Neural crest cell (in vitro differentiated cells): Measurements from ENCODE around the gene GRB2. TPM values are rescaled to one million over a fixed set of nuclear protein-coding genes. Genes with fewer than 3 reads are reported as not detected.

Experiments used
- DNase-seq: peaks from one replicate; pipeline ENCODE4 v3.0.0; 2021; ENCODE audit warnings: low read depth, mixed read lengths, low spot score
- H3K27ac Mint-ChIP-seq: one replicate; pipeline ENCODE4 v1.8.0; 2021; ENCODE audit warnings: mild to moderate bottlenecking, mixed read lengths; ENCODE audit not compliant: unreplicated experiment
- H3K27me3 Mint-ChIP-seq: 2 replicates; pipeline ENCODE4 v1.8.0; 2021; ENCODE audit warnings: low read depth, mild to moderate bottlenecking, mixed read lengths
- H3K36me3 Mint-ChIP-seq: 2 replicates; pipeline ENCODE4 v1.8.0; 2021; ENCODE audit warnings: low read depth, mild to moderate bottlenecking, mixed read lengths
- H3K4me1 Mint-ChIP-seq: 2 replicates; pipeline ENCODE4 v1.8.0; 2021; ENCODE audit warnings: mixed read lengths
- H3K4me3 Mint-ChIP-seq: one replicate; pipeline ENCODE4 v1.8.0; 2021; ENCODE audit warnings: mild to moderate bottlenecking, mixed read lengths
- H3K9me3 Mint-ChIP-seq: 2 replicates; pipeline ENCODE4 v1.8.0; 2021; ENCODE audit warnings: mixed read lengths
- total RNA-seq: library from RNA; stranded (reverse); gene quantifications from 2 replicates; pipeline ENCODE4 v1.2.1, GENCODE V29; 2021
- TF ChIP-seq, protein P1 (sequence below): fragments of 200-600 bp; sonication (generic); conservative IDR thresholded peaks from 2 replicates; pipeline ENCODE4 v1.5.0; 2021; ENCODE audit warnings: antibody characterized with exemption, mild to moderate bottlenecking

GRB2 gene
- total RNA-seq, 1 donor from 2014 or later, result 79.4 TPM

- Mint-ChIP-seq H3K4me1 (peaks cover 26% of the 10 kb centered on the region), H3K9me3 (no peaks in the 10 kb centered on the region), H3K4me3 (peak overlapping the region; percentile 47), H3K27ac (peak overlapping the region; percentile 62), H3K27me3 (peaks cover 2% of the 10 kb centered on the region), H3K36me3 (no peaks in the 10 kb centered on the region)
- TF ChIP-seq, protein P1, sequence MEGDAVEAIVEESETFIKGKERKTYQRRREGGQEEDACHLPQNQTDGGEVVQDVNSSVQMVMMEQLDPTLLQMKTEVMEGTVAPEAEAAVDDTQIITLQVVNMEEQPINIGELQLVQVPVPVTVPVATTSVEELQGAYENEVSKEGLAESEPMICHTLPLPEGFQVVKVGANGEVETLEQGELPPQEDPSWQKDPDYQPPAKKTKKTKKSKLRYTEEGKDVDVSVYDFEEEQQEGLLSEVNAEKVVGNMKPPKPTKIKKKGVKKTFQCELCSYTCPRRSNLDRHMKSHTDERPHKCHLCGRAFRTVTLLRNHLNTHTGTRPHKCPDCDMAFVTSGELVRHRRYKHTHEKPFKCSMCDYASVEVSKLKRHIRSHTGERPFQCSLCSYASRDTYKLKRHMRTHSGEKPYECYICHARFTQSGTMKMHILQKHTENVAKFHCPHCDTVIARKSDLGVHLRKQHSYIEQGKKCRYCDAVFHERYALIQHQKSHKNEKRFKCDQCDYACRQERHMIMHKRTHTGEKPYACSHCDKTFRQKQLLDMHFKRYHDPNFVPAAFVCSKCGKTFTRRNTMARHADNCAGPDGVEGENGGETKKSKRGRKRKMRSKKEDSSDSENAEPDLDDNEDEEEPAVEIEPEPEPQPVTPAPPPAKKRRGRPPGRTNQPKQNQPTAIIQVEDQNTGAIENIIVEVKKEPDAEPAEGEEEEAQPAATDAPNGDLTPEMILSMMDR, result no peak
- DNase-seq, result no peak
Observed at GRCh38 chr17:75402026-75402425, 3.5 kb downstream of the GRB2 start.

DNA sequence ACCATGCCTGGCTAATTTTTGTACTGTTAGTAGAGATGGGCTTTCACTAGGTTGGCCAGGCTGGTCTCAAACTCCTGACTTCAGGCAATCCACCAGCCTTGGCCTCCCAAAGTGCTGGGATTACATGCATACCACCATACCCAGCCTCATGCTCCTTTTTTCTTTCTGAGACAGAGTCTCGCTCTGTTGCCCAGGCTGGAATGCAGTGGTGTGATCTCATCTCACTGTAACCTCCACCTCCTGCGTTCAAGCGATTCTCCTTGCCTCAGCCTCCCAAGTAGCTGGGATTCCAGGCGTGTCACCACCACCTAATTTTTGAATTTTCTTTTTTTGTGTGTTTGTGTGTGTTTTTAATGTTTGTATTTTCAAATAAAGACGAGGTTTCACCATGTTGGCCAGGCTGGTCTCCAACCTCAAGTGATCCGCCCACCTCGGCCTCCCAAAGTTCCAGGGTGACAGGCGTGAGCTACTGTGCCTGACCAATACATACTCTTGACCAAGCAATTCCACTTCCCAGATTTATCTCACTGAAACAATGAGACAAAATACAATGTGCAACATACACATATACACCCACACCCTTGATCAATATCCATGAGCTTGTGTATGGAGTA lies 5.0 kb downstream of the GRB2 start:
- DNase-seq, result no peak
- H3K36me3 Mint-ChIP-seq, result no peaks in the 10 kb centered on the region
- no peaks in the 10 kb centered on the region for H3K9me3 Mint-ChIP-seq
- H3K27me3 Mint-ChIP-seq, result no peaks in the 10 kb centered on the region
- H3K4me1 Mint-ChIP-seq, result peaks cover 16% of the 10 kb centered on the region
- TF ChIP-seq, protein P1, result no peak
- no peak overlapping the region for H3K27ac Mint-ChIP-seq
- peak overlapping the region; percentile 53 for H3K4me3 Mint-ChIP-seq

- Mint-ChIP-seq H3K4me3 (peak overlapping the region; percentile 51), H3K4me1 (peaks cover 28% of the 10 kb centered on the region), H3K27me3 (no peaks in the 10 kb centered on the region), H3K9me3 (no peaks in the 10 kb centered on the region), H3K27ac (no peak overlapping the region), H3K36me3 (no peaks in the 10 kb centered on the region)
- DNase-seq, result no peak
- TF ChIP-seq, protein P1, result no peak
Observed at GRCh38 chr17:75398279-75398678, 7.2 kb downstream of the GRB2 start.

DNA sequence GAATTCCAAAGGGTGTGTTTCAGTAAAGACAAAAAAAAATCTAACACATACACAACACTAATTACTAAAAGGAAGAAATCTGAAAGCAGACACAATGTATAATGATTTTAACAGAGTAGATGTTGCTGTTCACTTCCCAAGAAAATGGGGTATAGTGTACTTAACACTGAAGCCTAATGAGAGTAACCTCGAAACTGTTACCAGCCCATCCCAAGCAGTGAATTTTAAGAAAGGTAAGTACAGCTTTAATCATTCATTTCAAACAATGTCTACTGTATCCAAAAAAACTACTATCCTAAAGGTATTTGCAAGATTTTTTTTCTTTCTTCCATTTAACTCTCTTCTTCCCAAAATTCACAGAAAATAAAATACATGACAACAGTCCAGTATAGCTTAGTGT lies 8.3 kb downstream of the GRB2 start:
- no peaks in the 10 kb centered on the region for H3K9me3 Mint-ChIP-seq
- no peak for DNase-seq
- no peaks in the 10 kb centered on the region for H3K36me3 Mint-ChIP-seq
- no peak overlapping the region for H3K27ac Mint-ChIP-seq
- H3K4me3 Mint-ChIP-seq, result peak overlapping the region; percentile 27
- TF ChIP-seq, protein P1, result no peak
- no peaks in the 10 kb centered on the region for H3K27me3 Mint-ChIP-seq
- H3K4me1 Mint-ChIP-seq, result peaks cover 35% of the 10 kb centered on the region

DNA sequence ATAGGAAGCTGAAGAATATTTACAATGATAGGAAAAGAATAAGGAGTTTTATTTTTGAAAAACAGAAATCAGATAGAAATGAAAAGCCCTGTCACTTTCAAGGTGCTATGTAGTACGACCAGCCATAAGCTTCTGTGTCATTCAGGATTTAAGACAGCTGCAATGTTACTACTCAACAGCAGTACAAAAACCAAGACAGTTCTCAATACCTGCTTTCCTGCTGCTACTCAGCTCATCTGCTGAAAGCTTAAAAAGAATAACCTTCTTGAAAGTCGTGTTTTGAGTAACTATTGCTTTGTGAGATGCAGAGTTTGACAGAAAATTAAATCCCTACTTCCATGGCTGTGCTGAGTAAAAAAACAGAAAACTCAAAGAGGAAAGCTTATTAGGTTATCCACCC lies 8.7 kb downstream of the GRB2 start:
- peaks cover 38% of the 10 kb centered on the region for H3K4me1 Mint-ChIP-seq
- H3K36me3 Mint-ChIP-seq, result no peaks in the 10 kb centered on the region
- no peak overlapping the region for H3K27ac Mint-ChIP-seq
- H3K27me3 Mint-ChIP-seq, result no peaks in the 10 kb centered on the region
- H3K4me3 Mint-ChIP-seq, result peak overlapping the region; percentile 97
- H3K9me3 Mint-ChIP-seq, result no peaks in the 10 kb centered on the region
- no peak for DNase-seq
- TF ChIP-seq, protein P1, result no peak
